Thyroid gland (tissue), 4 donors: ENCODE data around the gene PRKD2. TPM values are rescaled to one million over a fixed set of nuclear protein-coding genes. Genes with fewer than 3 reads are reported as not detected.
"Not testable (repeated sequence)": the region's sequence is repeated elsewhere in the genome, so short reads cannot be mapped to it uniquely, and the experiment has no call there.

Experiments
- DNase-seq, 2 donors: peaks; one replicate each; pipeline ENCODE4 v3.0.0-alpha.2; 2019
- H3K27ac ChIP-seq, 3 donors: fragments of 200-600 bp; sonication (generic); 1 replicate in 2 of 3; 2 replicates in 1 of 3; pipeline ENCODE4 v1.5.1; 2016 to 2019; ENCODE audit warnings: mild to moderate bottlenecking in 1 of 3, moderate library complexity in 1 of 3
- H3K27me3 ChIP-seq: fragments of 200-600 bp; sonication (generic); one replicate; pipeline ENCODE4 v1.5.1; 2019
- H3K36me3 ChIP-seq, 2 donors: fragments of 200-600 bp; sonication (generic); one replicate each; pipeline ENCODE4 v1.5.1; 2016 to 2019
- H3K4me1 ChIP-seq, 2 donors: fragments of 200-600 bp; sonication (generic); one replicate each; pipeline ENCODE4 v1.5.1; 2017 to 2019
- H3K4me3 ChIP-seq, 3 donors: fragments of 200-600 bp; sonication (generic); replicated peaks in 1 of 3; 1 replicate in 2 of 3; 2 replicates in 1 of 3; pipeline ENCODE4 v1.5.1; 2016; ENCODE audit warnings: mild to moderate bottlenecking in 1 of 3
- H3K9me3 ChIP-seq: fragments of 200-600 bp; sonication (generic); one replicate; pipeline ENCODE4 v1.5.1; 2017
- CTCF ChIP-seq, 6 experiments: fragments of 200-600 bp in 3 of 6; fragments of 450-650 bp in 3 of 6; sonication (generic) in 3 of 6; IDR thresholded peaks; one replicate each; pipeline ENCODE4 v1.5.1; 2016 to 2019; ENCODE audit warnings: antibody characterized with exemption in 6 of 6, mild to moderate bottlenecking in 2 of 6, inconsistent platforms in 1 of 6, moderate library complexity in 1 of 6
- POLR2A ChIP-seq, 2 donors: fragments of 450-650 bp; IDR thresholded peaks; one replicate each; pipeline ENCODE4 v1.6.1; 2017; ENCODE audit warnings: antibody characterized with exemption in 2 of 2, mild to moderate bottlenecking in 2 of 2, moderate library complexity in 1 of 2
- WGBS, 2 donors: methylation state at CpG; one replicate each; pipeline ENCODE4 v1.1.5; 2017; 5-methylcytosine and 5-hydroxymethylcytosine counted together
- intact Hi-C: fragments of 100-400 bp; cut with DNase I; formaldehyde crosslinking; loops from one replicate; pipeline ENCODE4 v1.15.1; 2023
- total RNA-seq, 4 donors: library from RNA; depleted of rRNA; stranded (reverse); fragments of >200 nt; gene quantifications; one replicate each; pipeline ENCODE4 v1.2.3, GENCODE V29; 2016

The PRKD2 gene
- total RNA-seq = 10 to 100 TPM; 23.7 to 40.7 (median 32.7) TPM

GRCh38 chr19:46717034-46717715 lies at the start of gene PRKD2:
Gene PRKD2 (minus strand): TSS chr19:46717114. CDS start chr19:46716370, 744 bp downstream.
- Histone ChIP-seq H3K27ac (peak within 1 kb of the TSS; percentile 77 to 98 (median 96)), H3K9me3 (no peaks in the 10 kb centered on the region), H3K4me3 (peak within 1 kb of the TSS; percentile 59 to 94 (median 81)), H3K27me3 (no peaks in the 10 kb centered on the region), H3K36me3 (peaks cover 19% of the 10 kb centered on the region in 2 donors), H3K4me1 (peaks cover 23 to 28% of the 10 kb centered on the region in 2 donors)
- TF ChIP-seq POLR2A (IDR thresholded peaks at IDR 0.05) (peak in 1 of 2 donors; percentile 48), CTCF (IDR thresholded peaks at IDR 0.05) (no peak)
- WGBS, 2 donors = 3% methylated on average over 34 to 35 of the region's 52 CpGs
- DNase-seq = peak; percentile 87 to 90
- intact Hi-C loops = no loop called here

GRCh38 chr19:46764817-46765291 lies 47.9 kb upstream of the PRKD2 start:
- no peaks in the 10 kb centered on the region for H3K9me3 ChIP-seq
- no peaks in the 10 kb centered on the region for H3K36me3 ChIP-seq
- no peaks in the 10 kb centered on the region for H3K27me3 ChIP-seq
- TF ChIP-seq POLR2A (IDR thresholded peaks at IDR 0.05) = no peak
- no peak for TF ChIP-seq CTCF (IDR thresholded peaks at IDR 0.05)
- 56 to 83% methylated on average over 11 of the region's 11 CpGs for whole genome bisulfite sequencing, 2 donors
- H3K4me1 ChIP-seq = no peaks in the 10 kb centered on the region
- intact Hi-C loops = no loop called here
- H3K27ac ChIP-seq = no peak overlapping the region
- DNase-seq = no peak
- H3K4me3 ChIP-seq = no peak overlapping the region

- H3K4me3 ChIP-seq = no peak overlapping the region
- DNase-seq = no peak
- intact Hi-C loops = no loop called here
- no peaks in the 10 kb centered on the region for H3K9me3 ChIP-seq
- H3K27me3 ChIP-seq = no peaks in the 10 kb centered on the region
- peaks cover 0 to 4% of the 10 kb centered on the region in 2 donors for H3K4me1 ChIP-seq
- no peak overlapping the region for H3K27ac ChIP-seq
- WGBS, 2 donors = 87 to 93% methylated on average over 6 of the region's 6 CpGs
- TF ChIP-seq POLR2A (IDR thresholded peaks at IDR 0.05) = no peak
- no peak for TF ChIP-seq CTCF (IDR thresholded peaks at IDR 0.05)
- no peaks in the 10 kb centered on the region for H3K36me3 ChIP-seq
Measured at GRCh38 chr19:46762245-46762890, 45.5 kb upstream of the PRKD2 start.

GRCh38 chr19:46761418-46761831 lies 44.5 kb upstream of the PRKD2 start:
- H3K4me3 ChIP-seq = no peak overlapping the region
- WGBS, 2 donors = 44 to 66% methylated on average over 5 of the region's 5 CpGs
- H3K27me3 ChIP-seq = no peaks in the 10 kb centered on the region
- DNase-seq = no peak
- no peak overlapping the region for H3K27ac ChIP-seq
- H3K4me1 ChIP-seq = peaks cover 0 to 4% of the 10 kb centered on the region in 2 donors
- TF ChIP-seq POLR2A (IDR thresholded peaks at IDR 0.05) (no peak), CTCF (IDR thresholded peaks at IDR 0.05) (no peak)
- H3K9me3 ChIP-seq = no peaks in the 10 kb centered on the region
- peaks cover 0 to 5% of the 10 kb centered on the region in 2 donors for H3K36me3 ChIP-seq
- intact Hi-C loops = no loop called here

GRCh38 chr19:46760897-46761296 lies 44.0 kb upstream of the PRKD2 start:
- intact Hi-C loops, H3K4me1 ChIP-seq, H3K36me3 ChIP-seq, H3K4me3 ChIP-seq, H3K27ac ChIP-seq, H3K27me3 ChIP-seq, DNase-seq, H3K9me3 ChIP-seq: not testable (repeated sequence)
- WGBS, 2 donors = 78 to 82% methylated on average over 4 of the region's 4 CpGs
